GM23338 (cell line): ENCODE data around the gene FAM13B. TPM values are rescaled to one million over a fixed set of nuclear protein-coding genes. Genes with fewer than 3 reads are reported as not detected.
"Not testable (repeated sequence)": the region's sequence is repeated elsewhere in the genome, so short reads cannot be mapped to it uniquely, and the experiment has no call there.

Experiments
- ATAC-seq: fragments of 200-7000 bp; cut with Tn5 transposase; 3 replicates; pipeline ENCODE4 v1.9.1; 2020
- DNase-seq: peaks from one replicate; pipeline ENCODE4 v3.0.0-alpha.2; 2015; ENCODE audit warnings: low spot score
- H2AFZ ChIP-seq: fragments of 200-600 bp; sonication (generic); 2 replicates; pipeline ENCODE4 v1.8.0; 2016; ENCODE audit warnings: antibody characterized with exemption, mild to moderate bottlenecking, moderate library complexity
- H3F3A ChIP-seq: fragments of 200-600 bp; sonication (generic); replicated peaks from 2 replicates; pipeline ENCODE4 v1.8.0; 2017; ENCODE audit warnings: antibody characterized with exemption, mixed run types, low read depth
- H3K27ac ChIP-seq: fragments of 200-600 bp; sonication (generic); 2 replicates; pipeline ENCODE4 v1.6.1; 2016; ENCODE audit warnings: low read depth
- H3K27me3 ChIP-seq: fragments of 200-600 bp; sonication (generic); 2 replicates; pipeline ENCODE4 v1.8.0; 2016; ENCODE audit warnings: mild to moderate bottlenecking, mixed run types, moderate library complexity; ENCODE audit not compliant: insufficient read depth
- H3K36me3 ChIP-seq: fragments of 200-600 bp; sonication (generic); 2 replicates; pipeline ENCODE4 v1.8.0; 2016; ENCODE audit warnings: mild to moderate bottlenecking; ENCODE audit not compliant: insufficient read depth
- H3K4me1 ChIP-seq: fragments of 200-600 bp; sonication (generic); 2 replicates; pipeline ENCODE4 v1.8.0; 2016; ENCODE audit warnings: mild to moderate bottlenecking, moderate library complexity; ENCODE audit not compliant: insufficient read depth
- H3K4me2 ChIP-seq: fragments of 200-600 bp; sonication (generic); 2 replicates; pipeline ENCODE4 v1.7.1; 2017; ENCODE audit warnings: mixed run types
- H3K4me3 ChIP-seq: fragments of 200-600 bp; sonication (generic); 2 replicates; pipeline ENCODE4 v1.6.1; 2016; ENCODE audit warnings: mixed run types
- H3K79me2 ChIP-seq: fragments of 200-600 bp; sonication (generic); replicated peaks from 2 replicates; pipeline ENCODE4 v1.8.0; 2017; ENCODE audit warnings: mild to moderate bottlenecking; ENCODE audit not compliant: insufficient read depth
- H3K9me2 ChIP-seq: fragments of 200-600 bp; sonication (generic); 2 replicates; pipeline ENCODE4 v1.8.0; 2017; ENCODE audit not compliant: insufficient read depth
- H4K20me1 ChIP-seq: fragments of 200-600 bp; sonication (generic); replicated peaks from 2 replicates; pipeline ENCODE4 v1.8.0; 2017; ENCODE audit warnings: mild to moderate bottlenecking; ENCODE audit not compliant: insufficient read depth
- H3K27ac Mint-ChIP-seq: 2 replicates; pipeline ENCODE4 v1.8.0; 2020; ENCODE audit warnings: inconsistent platforms, mild to moderate bottlenecking, moderate library complexity, mixed read lengths
- H3K27me3 Mint-ChIP-seq: 3 replicates; pipeline ENCODE4 v1.8.0; 2022; ENCODE audit warnings: low read depth, mild to moderate bottlenecking, moderate library complexity, mixed read lengths, inconsistent platforms; ENCODE audit not compliant: insufficient read depth, poor library complexity
- H3K36me3 Mint-ChIP-seq: 3 replicates; pipeline ENCODE4 v1.8.0; 2021; ENCODE audit warnings: low read depth, mild to moderate bottlenecking, inconsistent platforms, moderate library complexity, mixed read lengths
- H3K4me1 Mint-ChIP-seq: 3 replicates; pipeline ENCODE4 v1.8.0; 2020; ENCODE audit warnings: mild to moderate bottlenecking, inconsistent platforms, mixed read lengths
- H3K4me3 Mint-ChIP-seq: 3 replicates; pipeline ENCODE4 v1.8.0; 2021; ENCODE audit warnings: moderate library complexity, mild to moderate bottlenecking, inconsistent platforms, mixed read lengths
- H3K9me3 Mint-ChIP-seq: 3 replicates; pipeline ENCODE4 v1.8.0; 2020; ENCODE audit warnings: moderate library complexity, mild to moderate bottlenecking, inconsistent platforms, mixed read lengths
- CREB1 ChIP-seq: fragments of 250-450 bp; sonication (Bioruptor Pico); IDR thresholded peaks from 2 replicates; pipeline ENCODE4 v1.5.0; 2020; ENCODE audit warnings: low read depth, mild to moderate bottlenecking, moderate library complexity
- EZH2 ChIP-seq: fragments of 200-600 bp; sonication (generic); IDR thresholded peaks from one replicate; pipeline ENCODE4 v1.8.0; 2017; ENCODE audit warnings: antibody characterized with exemption, mild to moderate bottlenecking, low read depth; ENCODE audit not compliant: unreplicated experiment
- EZH2phosphoT487 ChIP-seq: fragments of 200-600 bp; sonication (generic); IDR thresholded peaks from one replicate; pipeline ENCODE4 v1.8.1; 2018; ENCODE audit warnings: antibody characterized with exemption; ENCODE audit not compliant: unreplicated experiment
- NANOG ChIP-seq: IDR thresholded peaks from 2 replicates; pipeline ENCODE4 v1.6.1; 2016; ENCODE audit warnings: antibody characterized with exemption, borderline replicate concordance
- POLR2AphosphoS5 ChIP-seq: IDR thresholded peaks from 2 replicates; pipeline ENCODE4 v1.6.1; 2016; ENCODE audit warnings: antibody characterized with exemption, low read depth
- STAT1 ChIP-seq: IDR thresholded peaks from one replicate; pipeline ENCODE4 v1.6.1; 2016; ENCODE audit warnings: antibody characterized with exemption; ENCODE audit not compliant: unreplicated experiment
- polyA plus RNA-seq: library from polyadenylated mRNA; unstranded; fragments of >200 nt; fragmentation: Nextera tagmentation; extraction: Ambion mirVana; gene quantifications from 2 replicates; pipeline ENCODE4 v1.2.1, GENCODE V29; 2016
- total RNA-seq: library from RNA; depleted of rRNA; stranded (reverse); fragments of >200 nt; shearing (Covaris generic); gene quantifications from 2 replicates; pipeline ENCODE4 v1.2.3, GENCODE V29; 2014
- TF ChIP-seq, protein P1 (sequence below): fragments of 250-450 bp; sonication (Bioruptor Pico); IDR thresholded peaks from 2 replicates; pipeline ENCODE4 v1.5.0; 2020; ENCODE audit warnings: mild to moderate bottlenecking, moderate library complexity
- TF ChIP-seq, protein P2 (sequence below): IDR thresholded peaks from 2 replicates; pipeline ENCODE4 v1.6.1; 2016; ENCODE audit warnings: antibody characterized with exemption

Gene FAM13B
- total and polyA plus RNA-seq, 2 experiments from 2014 or later = 12.9 to 30.2 TPM

DNA sequence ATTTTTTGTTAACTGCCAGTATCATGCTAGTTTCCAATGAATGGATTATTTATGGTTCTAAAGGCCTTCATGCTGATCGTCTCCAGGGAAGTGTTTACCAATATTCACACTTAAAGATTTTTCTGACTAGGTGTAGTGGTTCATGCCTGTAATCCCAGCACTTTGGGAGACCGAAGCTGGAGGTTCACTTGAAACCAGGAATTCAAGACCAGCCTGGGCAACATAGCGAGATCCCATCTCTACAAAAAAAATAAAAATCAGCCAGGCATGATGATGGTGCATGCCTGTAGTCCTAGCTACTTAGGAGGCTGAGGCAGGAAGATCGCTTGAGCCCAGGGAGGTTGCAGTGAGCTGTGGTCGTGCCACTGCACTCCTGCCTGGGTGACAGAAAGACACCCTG is 43.5 kb downstream of the FAM13B start (continued):
- TF ChIP-seq, protein P1, sequence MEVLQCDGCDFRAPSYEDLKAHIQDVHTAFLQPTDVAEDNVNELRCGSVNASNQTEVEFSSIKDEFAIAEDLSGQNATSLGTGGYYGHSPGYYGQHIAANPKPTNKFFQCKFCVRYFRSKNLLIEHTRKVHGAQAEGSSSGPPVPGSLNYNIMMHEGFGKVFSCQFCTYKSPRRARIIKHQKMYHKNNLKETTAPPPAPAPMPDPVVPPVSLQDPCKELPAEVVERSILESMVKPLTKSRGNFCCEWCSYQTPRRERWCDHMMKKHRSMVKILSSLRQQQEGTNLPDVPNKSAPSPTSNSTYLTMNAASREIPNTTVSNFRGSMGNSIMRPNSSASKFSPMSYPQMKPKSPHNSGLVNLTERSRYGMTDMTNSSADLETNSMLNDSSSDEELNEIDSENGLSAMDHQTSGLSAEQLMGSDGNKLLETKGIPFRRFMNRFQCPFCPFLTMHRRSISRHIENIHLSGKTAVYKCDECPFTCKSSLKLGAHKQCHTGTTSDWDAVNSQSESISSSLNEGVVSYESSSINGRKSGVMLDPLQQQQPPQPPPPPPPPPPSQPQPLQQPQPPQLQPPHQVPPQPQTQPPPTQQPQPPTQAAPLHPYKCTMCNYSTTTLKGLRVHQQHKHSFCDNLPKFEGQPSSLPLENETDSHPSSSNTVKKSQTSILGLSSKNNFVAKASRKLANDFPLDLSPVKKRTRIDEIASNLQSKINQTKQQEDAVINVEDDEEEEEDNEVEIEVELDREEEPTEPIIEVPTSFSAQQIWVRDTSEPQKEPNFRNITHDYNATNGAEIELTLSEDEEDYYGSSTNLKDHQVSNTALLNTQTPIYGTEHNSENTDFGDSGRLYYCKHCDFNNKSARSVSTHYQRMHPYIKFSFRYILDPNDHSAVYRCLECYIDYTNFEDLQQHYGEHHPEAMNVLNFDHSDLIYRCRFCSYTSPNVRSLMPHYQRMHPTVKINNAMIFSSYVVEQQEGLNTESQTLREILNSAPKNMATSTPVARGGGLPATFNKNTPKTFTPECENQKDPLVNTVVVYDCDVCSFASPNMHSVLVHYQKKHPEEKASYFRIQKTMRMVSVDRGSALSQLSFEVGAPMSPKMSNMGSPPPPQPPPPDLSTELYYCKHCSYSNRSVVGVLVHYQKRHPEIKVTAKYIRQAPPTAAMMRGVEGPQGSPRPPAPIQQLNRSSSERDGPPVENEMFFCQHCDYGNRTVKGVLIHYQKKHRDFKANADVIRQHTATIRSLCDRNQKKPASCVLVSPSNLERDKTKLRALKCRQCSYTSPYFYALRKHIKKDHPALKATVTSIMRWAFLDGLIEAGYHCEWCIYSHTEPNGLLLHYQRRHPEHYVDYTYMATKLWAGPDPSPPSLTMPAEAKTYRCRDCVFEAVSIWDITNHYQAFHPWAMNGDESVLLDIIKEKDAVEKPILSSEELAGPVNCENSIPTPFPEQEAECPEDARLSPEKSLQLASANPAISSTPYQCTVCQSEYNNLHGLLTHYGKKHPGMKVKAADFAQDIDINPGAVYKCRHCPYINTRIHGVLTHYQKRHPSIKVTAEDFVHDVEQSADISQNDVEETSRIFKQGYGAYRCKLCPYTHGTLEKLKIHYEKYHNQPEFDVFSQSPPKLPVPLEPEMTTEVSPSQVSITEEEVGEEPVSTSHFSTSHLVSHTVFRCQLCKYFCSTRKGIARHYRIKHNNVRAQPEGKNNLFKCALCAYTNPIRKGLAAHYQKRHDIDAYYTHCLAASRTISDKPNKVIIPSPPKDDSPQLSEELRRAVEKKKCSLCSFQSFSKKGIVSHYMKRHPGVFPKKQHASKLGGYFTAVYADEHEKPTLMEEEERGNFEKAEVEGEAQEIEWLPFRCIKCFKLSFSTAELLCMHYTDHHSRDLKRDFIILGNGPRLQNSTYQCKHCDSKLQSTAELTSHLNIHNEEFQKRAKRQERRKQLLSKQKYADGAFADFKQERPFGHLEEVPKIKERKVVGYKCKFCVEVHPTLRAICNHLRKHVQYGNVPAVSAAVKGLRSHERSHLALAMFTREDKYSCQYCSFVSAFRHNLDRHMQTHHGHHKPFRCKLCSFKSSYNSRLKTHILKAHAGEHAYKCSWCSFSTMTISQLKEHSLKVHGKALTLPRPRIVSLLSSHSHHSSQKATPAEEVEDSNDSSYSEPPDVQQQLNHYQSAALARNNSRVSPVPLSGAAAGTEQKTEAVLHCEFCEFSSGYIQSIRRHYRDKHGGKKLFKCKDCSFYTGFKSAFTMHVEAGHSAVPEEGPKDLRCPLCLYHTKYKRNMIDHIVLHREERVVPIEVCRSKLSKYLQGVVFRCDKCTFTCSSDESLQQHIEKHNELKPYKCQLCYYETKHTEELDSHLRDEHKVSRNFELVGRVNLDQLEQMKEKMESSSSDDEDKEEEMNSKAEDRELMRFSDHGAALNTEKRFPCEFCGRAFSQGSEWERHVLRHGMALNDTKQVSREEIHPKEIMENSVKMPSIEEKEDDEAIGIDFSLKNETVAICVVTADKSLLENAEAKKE (CRISPR knock-in tag) = no peak
- TF ChIP-seq NANOG = no peak
- TF ChIP-seq EZH2phosphoT487 = no peak
- TF ChIP-seq CREB1 = no peak
- TF ChIP-seq EZH2 = no peak
- TF ChIP-seq, protein P2, sequence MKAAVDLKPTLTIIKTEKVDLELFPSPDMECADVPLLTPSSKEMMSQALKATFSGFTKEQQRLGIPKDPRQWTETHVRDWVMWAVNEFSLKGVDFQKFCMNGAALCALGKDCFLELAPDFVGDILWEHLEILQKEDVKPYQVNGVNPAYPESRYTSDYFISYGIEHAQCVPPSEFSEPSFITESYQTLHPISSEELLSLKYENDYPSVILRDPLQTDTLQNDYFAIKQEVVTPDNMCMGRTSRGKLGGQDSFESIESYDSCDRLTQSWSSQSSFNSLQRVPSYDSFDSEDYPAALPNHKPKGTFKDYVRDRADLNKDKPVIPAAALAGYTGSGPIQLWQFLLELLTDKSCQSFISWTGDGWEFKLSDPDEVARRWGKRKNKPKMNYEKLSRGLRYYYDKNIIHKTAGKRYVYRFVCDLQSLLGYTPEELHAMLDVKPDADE = no peak

DNA sequence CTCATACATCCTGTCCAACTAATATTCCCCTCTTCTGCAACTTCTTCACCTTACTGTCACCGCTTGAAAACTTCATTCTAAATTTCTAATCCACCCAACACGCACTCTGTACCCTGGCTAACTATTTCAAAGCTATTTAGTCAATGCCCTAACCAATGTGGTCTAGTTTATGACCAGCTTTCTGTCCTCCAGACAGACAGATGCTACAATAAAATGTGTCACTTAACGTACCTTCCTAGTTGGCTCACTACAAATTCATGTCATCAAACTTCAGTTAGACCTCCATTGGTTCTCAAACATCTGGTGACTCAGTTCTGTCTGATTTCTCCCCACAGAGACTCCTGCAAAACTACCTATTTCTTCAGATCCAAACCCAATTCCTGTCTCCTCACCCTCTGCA is 57.7 kb downstream of the FAM13B start:
- peaks cover 11% of the 10 kb centered on the region for H3K36me3 ChIP-seq
- peaks cover 12% of the 10 kb centered on the region for H3K79me2 ChIP-seq
- no peak for DNase-seq
- no peaks in the 10 kb centered on the region for H3K4me1 ChIP-seq
- Mint-ChIP-seq H3K36me3 (peaks cover 65% of the 10 kb centered on the region), H3K27me3 (peaks cover 3% of the 10 kb centered on the region), H3K9me3 (peaks cover 19% of the 10 kb centered on the region; the same call in 2 of the 3 replicates), H3K4me3 (no peak overlapping the region), H3K27ac (no peak overlapping the region), H3K4me1 (no peaks in the 10 kb centered on the region)
- no peaks in the 10 kb centered on the region for H3F3A ChIP-seq
- no peaks in the 10 kb centered on the region for H4K20me1 ChIP-seq
- no peak for ATAC-seq
- no peak overlapping the region for H3K27ac ChIP-seq
- TF ChIP-seq STAT1 (no peak), EZH2 (no peak), POLR2AphosphoS5 (no peak)
- H3K4me3 ChIP-seq = no peak overlapping the region
- no peak overlapping the region for H2AFZ ChIP-seq
- no peak overlapping the region for H3K4me2 ChIP-seq
- H3K9me2 ChIP-seq = no peaks in the 10 kb centered on the region; the same call in 1 of the 2 replicates
- H3K27me3 ChIP-seq = no peaks in the 10 kb centered on the region

DNA sequence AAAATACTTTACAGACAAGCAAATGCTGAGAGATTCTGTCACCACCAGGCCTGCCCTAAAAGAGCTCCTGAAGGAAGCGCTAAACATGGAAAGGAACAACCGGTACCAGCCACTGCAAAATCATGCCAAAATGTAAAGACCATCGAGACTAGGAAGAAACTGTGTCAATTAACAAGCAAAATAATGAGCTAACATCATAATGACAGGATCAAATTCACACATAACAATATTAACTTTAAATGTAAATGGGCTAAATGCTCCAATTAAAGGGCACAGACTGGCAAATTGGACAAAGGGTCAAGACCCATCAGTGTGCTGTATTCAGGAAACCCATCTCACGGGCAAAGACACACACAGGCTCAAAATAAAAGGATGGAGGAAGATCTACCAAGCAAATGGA is 62.5 kb downstream of the FAM13B start:
- H3K27ac Mint-ChIP-seq, H2AFZ ChIP-seq, H3K9me2 ChIP-seq, H3K27ac ChIP-seq, DNase-seq, H3K27me3 ChIP-seq, H3K4me3 ChIP-seq, H3K4me1 Mint-ChIP-seq, H3K4me2 ChIP-seq, H3K4me1 ChIP-seq, H3K4me3 Mint-ChIP-seq, H3K27me3 Mint-ChIP-seq, H3F3A ChIP-seq, H4K20me1 ChIP-seq, ATAC-seq: not testable (repeated sequence)
- peaks cover 61% of the 10 kb centered on the region for H3K36me3 Mint-ChIP-seq
- Histone ChIP-seq H3K79me2 (peaks cover 19% of the 10 kb centered on the region), H3K36me3 (peaks cover 27% of the 10 kb centered on the region; the same call in 1 of the 2 replicates)
- peaks cover 47% of the 10 kb centered on the region for H3K9me3 Mint-ChIP-seq
